ENCODE results near the gene SLC2A2.

DNA sequence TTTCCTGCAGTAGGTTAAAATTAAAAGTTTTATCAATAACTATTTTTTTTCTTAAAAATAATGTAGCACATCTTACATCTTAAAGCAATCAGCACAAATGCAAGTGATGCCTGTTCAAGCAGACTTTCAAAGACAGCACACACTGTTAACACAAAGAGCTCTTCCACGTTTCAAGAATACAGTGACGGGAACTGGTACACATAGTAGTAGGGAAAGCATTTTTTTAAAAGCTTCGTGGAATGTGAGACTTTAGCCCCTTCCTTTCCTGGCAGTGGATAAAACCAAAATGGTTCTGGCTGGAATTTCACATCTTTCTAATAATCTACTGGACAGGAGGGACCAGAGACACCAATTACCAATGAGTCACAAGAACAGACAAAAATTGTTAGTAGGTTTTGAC, 33.5 kb upstream of the SLC2A2 start:
- TF ChIP-seq, protein P1, sequence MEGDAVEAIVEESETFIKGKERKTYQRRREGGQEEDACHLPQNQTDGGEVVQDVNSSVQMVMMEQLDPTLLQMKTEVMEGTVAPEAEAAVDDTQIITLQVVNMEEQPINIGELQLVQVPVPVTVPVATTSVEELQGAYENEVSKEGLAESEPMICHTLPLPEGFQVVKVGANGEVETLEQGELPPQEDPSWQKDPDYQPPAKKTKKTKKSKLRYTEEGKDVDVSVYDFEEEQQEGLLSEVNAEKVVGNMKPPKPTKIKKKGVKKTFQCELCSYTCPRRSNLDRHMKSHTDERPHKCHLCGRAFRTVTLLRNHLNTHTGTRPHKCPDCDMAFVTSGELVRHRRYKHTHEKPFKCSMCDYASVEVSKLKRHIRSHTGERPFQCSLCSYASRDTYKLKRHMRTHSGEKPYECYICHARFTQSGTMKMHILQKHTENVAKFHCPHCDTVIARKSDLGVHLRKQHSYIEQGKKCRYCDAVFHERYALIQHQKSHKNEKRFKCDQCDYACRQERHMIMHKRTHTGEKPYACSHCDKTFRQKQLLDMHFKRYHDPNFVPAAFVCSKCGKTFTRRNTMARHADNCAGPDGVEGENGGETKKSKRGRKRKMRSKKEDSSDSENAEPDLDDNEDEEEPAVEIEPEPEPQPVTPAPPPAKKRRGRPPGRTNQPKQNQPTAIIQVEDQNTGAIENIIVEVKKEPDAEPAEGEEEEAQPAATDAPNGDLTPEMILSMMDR (IDR thresholded peaks at IDR 0.05) = no peak
- TF ChIP-seq POLR2AphosphoS5 (IDR thresholded peaks at IDR 0.05; ENCODE audit: insufficient read depth in 1 of 2, low read depth in 1 of 2) = no peak
